Central memory CD8-positive, alpha-beta T cell (primary cell): ENCODE data around the gene MAD2L2.
A peak's percentile ranks its signal among the peaks of the same experiment; 100 is the strongest.

ENCODE experiments used
- ATAC-seq: fragments of 150-1000 bp; cut with Tn5 transposase; replicated peaks from 2 replicates; pipeline ENCODE4 v1.10.0; 2022; ENCODE audit warnings: mild to moderate bottlenecking, moderate FRiP score, moderate number of reproducible peaks; ENCODE audit not compliant: poor library complexity, severe bottlenecking; ENCODE audit errors: extremely low read depth
- DNase-seq, 2 donors: peaks; one replicate each; pipeline ENCODE4 v3.0.0; 2021; ENCODE audit warnings: low spot score in 2 of 2
- H3K27ac Mint-ChIP-seq: one replicate; pipeline ENCODE4 v1.8.0; 2022; ENCODE audit warnings: low read depth, mild to moderate bottlenecking, moderate library complexity, mixed read lengths
- H3K27me3 Mint-ChIP-seq: one replicate; pipeline ENCODE4 v1.8.0; 2022; ENCODE audit warnings: mixed read lengths
- H3K36me3 Mint-ChIP-seq: one replicate; pipeline ENCODE4 v1.8.0; 2022; ENCODE audit warnings: mild to moderate bottlenecking, moderate library complexity, mixed read lengths; ENCODE audit not compliant: insufficient read depth
- H3K4me1 Mint-ChIP-seq: one replicate; pipeline ENCODE4 v1.8.0; 2022; ENCODE audit warnings: mixed read lengths
- H3K4me3 Mint-ChIP-seq: one replicate; pipeline ENCODE4 v1.8.0; 2022; ENCODE audit warnings: mild to moderate bottlenecking, moderate library complexity, mixed read lengths
- H3K9me3 Mint-ChIP-seq: one replicate; pipeline ENCODE4 v1.8.0; 2022; ENCODE audit warnings: mixed read lengths

Gene MAD2L2

GRCh38 chr1:11671205-11671543, 9.8 kb downstream of the MAD2L2 start:
- no peak for ATAC-seq
- H3K36me3 Mint-ChIP-seq = peaks cover 21% of the 10 kb centered on the region
- H3K4me3 Mint-ChIP-seq = no peak overlapping the region

GRCh38 chr1:11670747-11671146, 10.2 kb downstream of the MAD2L2 start:
- H3K36me3 Mint-ChIP-seq = peaks cover 17% of the 10 kb centered on the region
- DNase-seq (no peak), ATAC-seq (no peak)
- no peaks in the 10 kb centered on the region for H3K9me3 Mint-ChIP-seq
- H3K4me3 Mint-ChIP-seq = no peak overlapping the region
- no peak overlapping the region for H3K27ac Mint-ChIP-seq
- no peaks in the 10 kb centered on the region for H3K27me3 Mint-ChIP-seq
- H3K4me1 Mint-ChIP-seq = peaks cover 4% of the 10 kb centered on the region

More at GRCh38 chr1:11671205-11671543, 9.8 kb downstream of the MAD2L2 start:
- no peak for DNase-seq
- Mint-ChIP-seq H3K27ac (no peak overlapping the region), H3K27me3 (no peaks in the 10 kb centered on the region), H3K9me3 (no peaks in the 10 kb centered on the region), H3K4me1 (peaks cover 4% of the 10 kb centered on the region)

- Mint-ChIP-seq H3K36me3 (peaks cover 16% of the 10 kb centered on the region), H3K27me3 (no peaks in the 10 kb centered on the region), H3K27ac (no peak overlapping the region), H3K9me3 (no peaks in the 10 kb centered on the region), H3K4me3 (no peak overlapping the region), H3K4me1 (peaks cover 4% of the 10 kb centered on the region)
- DNase-seq = no peak
- ATAC-seq = no peak
Measured at GRCh38 chr1:11668516-11668915, 12.4 kb downstream of the MAD2L2 start.

- Mint-ChIP-seq H3K27me3 (no peaks in the 10 kb centered on the region), H3K36me3 (peaks cover 13% of the 10 kb centered on the region), H3K4me3 (peak overlapping the region; percentile 74), H3K9me3 (no peaks in the 10 kb centered on the region), H3K4me1 (peaks cover 4% of the 10 kb centered on the region), H3K27ac (peak overlapping the region; percentile 59)
- DNase-seq (peak; percentile 35 to 48), ATAC-seq (peak; percentile 81)
Measured at GRCh38 chr1:11664336-11665065, 16.4 kb downstream of the MAD2L2 start.

GRCh38 chr1:11661103-11661502, 19.8 kb downstream of the MAD2L2 start:
- Mint-ChIP-seq H3K27ac (no peak overlapping the region), H3K9me3 (no peaks in the 10 kb centered on the region), H3K27me3 (no peaks in the 10 kb centered on the region), H3K4me3 (no peak overlapping the region), H3K36me3 (peaks cover 27% of the 10 kb centered on the region), H3K4me1 (no peaks in the 10 kb centered on the region)
- DNase-seq (no peak), ATAC-seq (no peak)

GRCh38 chr1:11659748-11660147, 21.2 kb downstream of the MAD2L2 start:
- Mint-ChIP-seq H3K27ac (no peak overlapping the region), H3K4me1 (peaks cover 8% of the 10 kb centered on the region), H3K4me3 (no peak overlapping the region), H3K9me3 (no peaks in the 10 kb centered on the region), H3K27me3 (no peaks in the 10 kb centered on the region), H3K36me3 (peaks cover 27% of the 10 kb centered on the region)
- ATAC-seq (no peak), DNase-seq (no peak)

GRCh38 chr1:11658542-11658941, 22.4 kb downstream of the MAD2L2 start:
- peaks cover 25% of the 10 kb centered on the region for H3K36me3 Mint-ChIP-seq
- H3K27me3 Mint-ChIP-seq = no peaks in the 10 kb centered on the region

GRCh38 chr1:11657654-11658053, 23.3 kb downstream of the MAD2L2 start:
- Mint-ChIP-seq H3K27ac (no peak overlapping the region), H3K36me3 (peaks cover 25% of the 10 kb centered on the region), H3K4me3 (no peak overlapping the region), H3K9me3 (no peaks in the 10 kb centered on the region), H3K27me3 (no peaks in the 10 kb centered on the region), H3K4me1 (peaks cover 8% of the 10 kb centered on the region)
- DNase-seq (no peak), ATAC-seq (no peak)

More at GRCh38 chr1:11658542-11658941, 22.4 kb downstream of the MAD2L2 start:
- Mint-ChIP-seq H3K9me3 (no peaks in the 10 kb centered on the region), H3K4me3 (no peak overlapping the region), H3K27ac (no peak overlapping the region), H3K4me1 (peaks cover 8% of the 10 kb centered on the region)
- DNase-seq = no peak
- ATAC-seq = no peak

GRCh38 chr1:11654939-11655808, 25.8 kb downstream of the MAD2L2 start:
- Mint-ChIP-seq H3K9me3 (no peaks in the 10 kb centered on the region), H3K27me3 (no peaks in the 10 kb centered on the region), H3K27ac (no peak overlapping the region), H3K4me1 (peaks cover 21% of the 10 kb centered on the region), H3K4me3 (peak overlapping the region; percentile 74), H3K36me3 (peaks cover 25% of the 10 kb centered on the region)
- ATAC-seq = no peak
- DNase-seq = no peak

GRCh38 chr1:11654137-11654938, 26.6 kb downstream of the MAD2L2 start, which contains the start of the genes FBXO2 and FBXO44:
Gene FBXO2, minus strand, starts transcription at chr1:11654429. Its CDS starts 89 bp downstream, at chr1:11654340.
Gene FBXO44, plus strand, starts transcription at chr1:11654877. Its CDS starts 959 bp downstream, at chr1:11655836.
- H3K27ac Mint-ChIP-seq = no peak within 1 kb of the TSS
- DNase-seq = no peak
- peak; percentile 54 for ATAC-seq

GRCh38 chr1:11653861-11654136, 27.1 kb downstream of the MAD2L2 start:
- Mint-ChIP-seq H3K4me3 (peak overlapping the region; percentile 74), H3K27me3 (no peaks in the 10 kb centered on the region), H3K36me3 (peaks cover 18% of the 10 kb centered on the region), H3K9me3 (no peaks in the 10 kb centered on the region), H3K27ac (no peak overlapping the region), H3K4me1 (peaks cover 26% of the 10 kb centered on the region)
- DNase-seq (no peak), ATAC-seq (no peak)

More at GRCh38 chr1:11654137-11654938, 26.6 kb downstream of the MAD2L2 start, which contains the start of the genes FBXO2 and FBXO44:
- Mint-ChIP-seq H3K27me3 (no peaks in the 10 kb centered on the region), H3K4me3 (peak within 1 kb of the TSS; percentile 74), H3K9me3 (no peaks in the 10 kb centered on the region), H3K36me3 (peaks cover 21% of the 10 kb centered on the region), H3K4me1 (peaks cover 26% of the 10 kb centered on the region)

- Mint-ChIP-seq H3K36me3 (peaks cover 16% of the 10 kb centered on the region), H3K4me1 (peaks cover 26% of the 10 kb centered on the region)
Measured at GRCh38 chr1:11653101-11653860, 27.7 kb downstream of the MAD2L2 start.

More at GRCh38 chr1:11653101-11653860, 27.7 kb downstream of the MAD2L2 start:
- Mint-ChIP-seq H3K4me3 (peak overlapping the region; percentile 74), H3K27ac (no peak overlapping the region), H3K27me3 (no peaks in the 10 kb centered on the region), H3K9me3 (no peaks in the 10 kb centered on the region)
- DNase-seq = no peak
- no peak for ATAC-seq
